Measurements from ENCODE around the gene ARMC9. TPM values are rescaled to one million over a fixed set of nuclear protein-coding genes. Genes with fewer than 3 reads are reported as not detected.

The ARMC9 gene
- total RNA-seq, 1 donor from 2014 or later: 40.8 TPM

DNA sequence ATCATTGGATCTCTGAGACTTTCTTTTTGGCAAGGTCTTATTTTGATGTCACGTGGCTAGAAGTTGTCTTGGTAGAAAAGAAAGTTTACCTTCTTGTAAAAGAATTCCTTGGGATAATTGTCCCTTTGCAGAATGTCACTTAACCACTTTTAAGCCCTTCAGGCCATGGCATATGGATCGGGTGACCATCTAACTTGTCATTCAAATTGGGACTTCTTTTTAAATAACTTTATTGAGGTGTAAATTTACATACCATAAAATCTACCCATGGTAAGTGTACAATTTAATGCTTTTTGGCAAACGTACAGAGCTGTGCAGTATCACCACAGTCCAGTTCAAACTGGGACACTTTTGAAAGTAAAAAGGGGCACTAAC lies 24.6 kb downstream of the ARMC9 start:
- Mint-ChIP-seq H3K9me3 (ENCODE audit: low read depth) (no peaks in the 10 kb centered on the region), H3K36me3 (ENCODE audit: insufficient read depth) (peaks cover 26% of the 10 kb centered on the region), H3K27me3 (no peaks in the 10 kb centered on the region), H3K4me1 (ENCODE audit: low read depth) (no peaks in the 10 kb centered on the region), H3K27ac (no peak overlapping the region), H3K4me3 (ENCODE audit: low read depth) (no peak overlapping the region)
- TF ChIP-seq CTCF (IDR thresholded peaks at IDR 0.05; ENCODE audit: unreplicated experiment): no peak
- no peak for DNase-seq (ENCODE audit: low spot score, unreplicated experiment)

- Mint-ChIP-seq H3K27ac (no peak overlapping the region), H3K4me3 (ENCODE audit: low read depth) (no peak overlapping the region), H3K9me3 (ENCODE audit: low read depth) (no peaks in the 10 kb centered on the region)
Observed at GRCh38 chr2:231223458-231223976, 25.1 kb downstream of the ARMC9 start.

GRCh38 chr2:231227310-231228162 lies 29.1 kb downstream of the ARMC9 start:
- peak; percentile 81 for TF ChIP-seq CTCF (IDR thresholded peaks at IDR 0.05; ENCODE audit: unreplicated experiment)
- DNase-seq (ENCODE audit: low spot score, unreplicated experiment): peak; percentile 24

More at GRCh38 chr2:231223458-231223976, 25.1 kb downstream of the ARMC9 start:
- Mint-ChIP-seq H3K27me3 (no peaks in the 10 kb centered on the region), H3K4me1 (ENCODE audit: low read depth) (no peaks in the 10 kb centered on the region), H3K36me3 (ENCODE audit: insufficient read depth) (peaks cover 21% of the 10 kb centered on the region)
- TF ChIP-seq CTCF (IDR thresholded peaks at IDR 0.05; ENCODE audit: unreplicated experiment): no peak
- DNase-seq (ENCODE audit: low spot score, unreplicated experiment): no peak

DNA sequence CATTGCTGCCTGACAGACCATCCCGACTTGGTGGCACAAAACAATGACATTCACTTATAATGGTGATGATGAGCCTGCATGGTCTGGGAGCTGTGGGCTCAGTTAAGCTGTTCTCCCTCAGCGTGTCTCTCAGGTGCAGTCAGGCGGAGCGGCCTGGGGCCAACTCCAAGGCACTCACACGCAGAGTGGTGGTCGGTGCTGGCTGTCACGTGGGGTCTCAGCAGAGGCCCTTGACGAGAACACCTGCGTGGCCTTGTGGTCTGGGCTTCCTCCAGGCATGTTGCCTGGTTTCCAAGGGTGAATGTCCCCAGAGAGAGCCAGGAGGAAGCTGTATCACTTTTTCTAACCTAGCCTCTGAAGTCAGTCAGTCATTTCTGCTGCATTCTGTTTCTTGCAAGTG lies 29.8 kb downstream of the ARMC9 start:
- Mint-ChIP-seq H3K27me3 (no peaks in the 10 kb centered on the region), H3K4me3 (ENCODE audit: low read depth) (no peak overlapping the region), H3K9me3 (ENCODE audit: low read depth) (no peaks in the 10 kb centered on the region), H3K4me1 (ENCODE audit: low read depth) (peaks cover 5% of the 10 kb centered on the region), H3K36me3 (ENCODE audit: insufficient read depth) (peaks cover 7% of the 10 kb centered on the region), H3K27ac (no peak overlapping the region)
- DNase-seq (ENCODE audit: low spot score, unreplicated experiment): no peak
- no peak for TF ChIP-seq CTCF (IDR thresholded peaks at IDR 0.05; ENCODE audit: unreplicated experiment)

More at GRCh38 chr2:231227310-231228162, 29.1 kb downstream of the ARMC9 start:
- peaks cover 5% of the 10 kb centered on the region for H3K4me1 Mint-ChIP-seq (ENCODE audit: low read depth)
- no peaks in the 10 kb centered on the region for H3K9me3 Mint-ChIP-seq (ENCODE audit: low read depth)
- H3K4me3 Mint-ChIP-seq (ENCODE audit: low read depth): no peak overlapping the region
- no peak overlapping the region for H3K27ac Mint-ChIP-seq
- peaks cover 7% of the 10 kb centered on the region for H3K36me3 Mint-ChIP-seq (ENCODE audit: insufficient read depth)
- H3K27me3 Mint-ChIP-seq: no peaks in the 10 kb centered on the region

GRCh38 chr2:231228974-231229529 lies 30.6 kb downstream of the ARMC9 start:
- H3K27me3 Mint-ChIP-seq: no peaks in the 10 kb centered on the region
- peaks cover 5% of the 10 kb centered on the region for H3K4me1 Mint-ChIP-seq (ENCODE audit: low read depth)
- H3K4me3 Mint-ChIP-seq (ENCODE audit: low read depth): no peak overlapping the region
- no peak for DNase-seq (ENCODE audit: low spot score, unreplicated experiment)
- TF ChIP-seq CTCF (IDR thresholded peaks at IDR 0.05; ENCODE audit: unreplicated experiment): no peak
- no peak overlapping the region for H3K27ac Mint-ChIP-seq
- no peaks in the 10 kb centered on the region for H3K9me3 Mint-ChIP-seq (ENCODE audit: low read depth)
- peaks cover 5% of the 10 kb centered on the region for H3K36me3 Mint-ChIP-seq (ENCODE audit: insufficient read depth)
